ENCODE measurements around the gene SLC26A2. TPM values are rescaled to one million over a fixed set of nuclear protein-coding genes. Genes with fewer than 3 reads are reported as not detected.

Gene SLC26A2
- total RNA-seq, 2 experiments from 2014 or later = 2.1 to 2.8 TPM

DNA sequence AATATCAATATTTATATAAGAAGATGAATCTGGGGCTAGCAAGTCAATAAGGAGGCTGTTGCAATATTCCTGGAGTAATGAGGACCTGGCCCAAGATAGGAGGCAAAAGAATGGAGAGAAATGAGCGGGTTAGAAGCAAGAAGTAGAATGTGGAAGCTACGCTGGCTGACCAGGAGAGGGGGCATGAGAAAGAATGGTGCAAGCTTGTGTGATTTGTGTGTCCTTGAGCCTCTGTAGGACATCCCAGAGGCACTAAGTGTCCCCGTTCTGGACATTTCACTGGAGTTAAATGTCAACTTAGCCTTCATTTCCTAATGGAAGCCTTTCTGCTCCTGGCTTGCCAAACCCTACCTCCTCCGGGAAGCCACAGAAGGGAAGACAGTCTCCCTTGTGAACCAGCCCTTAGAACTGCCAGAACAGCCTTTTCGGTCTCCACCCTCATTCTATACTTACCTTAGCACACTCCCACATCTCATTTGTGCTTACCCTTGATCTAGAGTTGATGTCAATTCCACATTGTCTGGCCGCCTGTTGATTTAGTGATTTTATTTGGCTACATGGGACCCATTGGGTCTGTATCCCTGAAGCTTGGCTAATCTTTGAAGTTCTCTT, 9.3 kb upstream of the SLC26A2 start:
- intact Hi-C loops (cut with micrococcal nuclease; ENCODE audit: unreplicated experiment) = no loop called here
- Histone ChIP-seq H3K79me2 (ENCODE audit: insufficient read depth, low read depth, low read length) (no peaks in the 10 kb centered on the region), H3K27ac (ENCODE audit: low read depth, low read length, poor library complexity, severe bottlenecking) (no peak overlapping the region), H2AFZ (ENCODE audit: low read length) (no peak overlapping the region), H3K4me3 (ENCODE audit: low read depth, low read length, poor library complexity, severe bottlenecking) (no peak overlapping the region), H3K9me3 (ENCODE audit: low read length) (no peaks in the 10 kb centered on the region), H4K20me1 (ENCODE audit: insufficient read depth, low read length) (no peaks in the 10 kb centered on the region; the same call in 1 of the 2 replicates), H3K36me3 (ENCODE audit: insufficient read depth, low read length) (no peaks in the 10 kb centered on the region), H3K4me2 (ENCODE audit: low read length) (no peak overlapping the region), H3K4me1 (ENCODE audit: insufficient read depth, low read length, poor library complexity, severe bottlenecking) (no peaks in the 10 kb centered on the region), H3K9me2 (ENCODE audit: insufficient read depth, low read length) (no peaks in the 10 kb centered on the region)
- ChIA-PET CTCF (ENCODE audit: unreplicated experiment) (no interaction called here), POLR2A (no interaction called here)
- 0 out of 2 replicates have a peak, but pooled peaks have one; percentile 30 for TF ChIP-seq CTCF (conservative IDR thresholded peaks at IDR 0.05; ENCODE audit: low read length)
- no peak for TF ChIP-seq EZH2phosphoT487 (IDR thresholded peaks at IDR 0.05; ENCODE audit: borderline replicate concordance, low read depth, low read length)
- DNase-seq (ENCODE audit: low spot score) = no peak
- BruUV-seq (replicated peaks) = no TSS peak

DNA sequence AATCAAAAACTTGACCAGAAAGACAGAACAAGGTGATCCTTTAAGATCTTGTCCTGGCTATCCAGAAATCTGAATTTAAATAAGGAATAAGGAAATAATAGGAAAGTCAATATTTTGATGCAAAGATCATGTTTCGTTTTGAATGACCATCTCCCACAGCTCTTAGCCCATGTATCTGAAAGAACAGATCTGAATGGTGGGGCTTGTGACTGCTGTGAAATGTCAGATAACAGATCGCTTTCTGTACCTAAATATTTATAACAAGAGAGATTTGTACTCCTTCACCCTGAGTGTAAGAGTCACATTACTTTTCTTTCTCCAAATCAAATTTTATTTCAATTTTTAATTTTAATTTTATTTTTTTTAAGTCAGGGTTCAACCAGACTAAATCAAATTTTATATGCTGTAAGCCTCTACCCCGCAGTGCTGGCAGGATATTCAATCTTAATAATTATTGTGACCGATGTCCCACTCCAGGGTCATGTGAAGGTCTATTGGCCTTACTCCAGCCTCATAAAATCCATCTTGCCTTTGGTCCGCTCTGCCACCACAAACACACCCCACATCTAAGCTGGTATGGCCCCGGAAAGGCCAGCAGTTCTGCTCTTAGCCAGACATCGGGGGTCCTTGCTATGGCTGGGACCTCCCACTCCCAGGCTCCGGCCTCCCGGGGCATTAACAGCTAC, 7.0 kb upstream of the SLC26A2 start:
- Histone ChIP-seq H3K4me3 (ENCODE audit: low read depth, low read length, poor library complexity, severe bottlenecking) (no peak overlapping the region), H3K79me2 (ENCODE audit: insufficient read depth, low read depth, low read length) (no peaks in the 10 kb centered on the region), H3K9me2 (ENCODE audit: insufficient read depth, low read length) (no peaks in the 10 kb centered on the region), H2AFZ (ENCODE audit: low read length) (no peak overlapping the region), H3K9me3 (ENCODE audit: low read length) (no peaks in the 10 kb centered on the region), H4K20me1 (ENCODE audit: insufficient read depth, low read length) (no peaks in the 10 kb centered on the region), H3K4me1 (ENCODE audit: insufficient read depth, low read length, poor library complexity, severe bottlenecking) (no peaks in the 10 kb centered on the region), H3K27ac (ENCODE audit: low read depth, low read length, poor library complexity, severe bottlenecking) (no peak overlapping the region), H3K4me2 (ENCODE audit: low read length) (no peak overlapping the region), H3K36me3 (ENCODE audit: insufficient read depth, low read length) (no peaks in the 10 kb centered on the region)
- CTCF ChIA-PET (ENCODE audit: unreplicated experiment) = no interaction called here
- no peak for DNase-seq (ENCODE audit: low spot score)
- BruUV-seq (replicated peaks) = no TSS peak
- intact Hi-C loops (cut with micrococcal nuclease; ENCODE audit: unreplicated experiment) = no loop called here
- POLR2A ChIA-PET = no interaction called here
- no peak for TF ChIP-seq EZH2phosphoT487 (IDR thresholded peaks at IDR 0.05; ENCODE audit: borderline replicate concordance, low read depth, low read length)
- TF ChIP-seq CTCF (conservative IDR thresholded peaks at IDR 0.05; ENCODE audit: low read length) = no peak

DNA sequence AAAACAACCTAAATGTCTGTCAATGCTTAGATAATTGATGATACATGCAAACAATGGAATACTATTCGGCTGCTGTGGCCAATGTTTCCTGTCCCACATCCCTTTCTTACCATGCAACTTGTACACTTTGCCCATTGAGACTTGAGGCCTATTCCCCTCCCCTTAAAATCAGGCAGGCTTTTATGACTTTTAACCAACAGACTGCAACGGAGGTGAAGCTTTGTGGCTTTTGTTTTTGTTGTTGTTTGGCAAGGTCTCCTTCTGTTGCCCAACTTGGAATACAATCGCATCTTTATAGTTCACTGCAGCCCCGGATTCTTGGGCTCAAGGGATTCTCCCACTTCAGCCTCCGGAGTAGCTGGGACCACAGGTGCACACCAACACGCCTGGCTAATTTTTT, 5.8 kb upstream of the SLC26A2 start:
- no peak overlapping the region for H3K27ac ChIP-seq (ENCODE audit: low read depth, low read length, poor library complexity, severe bottlenecking)
- no peaks in the 10 kb centered on the region for H3K79me2 ChIP-seq (ENCODE audit: insufficient read depth, low read depth, low read length)
- POLR2A ChIA-PET = no interaction called here
- intact Hi-C loops (cut with micrococcal nuclease; ENCODE audit: unreplicated experiment) = no loop called here
- TF ChIP-seq CTCF (conservative IDR thresholded peaks at IDR 0.05; ENCODE audit: low read length) (no peak), EZH2phosphoT487 (IDR thresholded peaks at IDR 0.05; ENCODE audit: borderline replicate concordance, low read depth, low read length) (no peak)
- no peak overlapping the region for H3K4me3 ChIP-seq (ENCODE audit: low read depth, low read length, poor library complexity, severe bottlenecking)
- no peaks in the 10 kb centered on the region for H3K9me3 ChIP-seq (ENCODE audit: low read length)
- no TSS peak for BruUV-seq (replicated peaks)
- peaks cover 3% of the 10 kb centered on the region for H3K4me1 ChIP-seq (ENCODE audit: insufficient read depth, low read length, poor library complexity, severe bottlenecking)
- no peaks in the 10 kb centered on the region for H3K36me3 ChIP-seq (ENCODE audit: insufficient read depth, low read length)
- CTCF ChIA-PET (ENCODE audit: unreplicated experiment) = no interaction called here
- H2AFZ ChIP-seq (ENCODE audit: low read length) = no peak overlapping the region
- no peak for DNase-seq (ENCODE audit: low spot score)
- no peak overlapping the region for H3K4me2 ChIP-seq (ENCODE audit: low read length)
- H4K20me1 ChIP-seq (ENCODE audit: insufficient read depth, low read length) = no peaks in the 10 kb centered on the region
- no peaks in the 10 kb centered on the region for H3K9me2 ChIP-seq (ENCODE audit: insufficient read depth, low read length)
